K562 (cell line): ENCODE measurements around the gene TSGA10IP. TPM values are rescaled to one million over a fixed set of nuclear protein-coding genes. Genes with fewer than 3 reads are reported as not detected.

Source experiments
- C11orf30 ChIP-seq: fragments of 450-650 bp; IDR thresholded peaks from 2 replicates; pipeline ENCODE4 v1.6.1; 2016; ENCODE audit warnings: low read depth, mild to moderate bottlenecking
- CCAR2 ChIP-seq: fragments of 200-400 bp; formaldehyde crosslinking; IDR thresholded peaks from 2 replicates; pipeline ENCODE4 v1.6.1; 2017; ENCODE audit warnings: mild to moderate bottlenecking, low read depth, low read length
- CEBPB ChIP-seq: fragments of 450-650 bp; IDR thresholded peaks from 2 replicates; pipeline ENCODE4 v1.6.1; 2016; ENCODE audit warnings: missing genetic modification characterization, missing compliant biosample characterization
- CREM ChIP-seq: IDR thresholded peaks from 2 replicates; pipeline ENCODE4 v1.6.1; 2014; ENCODE audit warnings: antibody characterized with exemption, low read depth
- EWSR1 ChIP-seq: fragments of 450-650 bp; IDR thresholded peaks from 2 replicates; pipeline ENCODE4 v1.6.1; 2018; ENCODE audit warnings: borderline replicate concordance, mild to moderate bottlenecking, low read depth, moderate library complexity; ENCODE audit not compliant: partially characterized antibody
- FOXP1 ChIP-seq: sonication (generic); formaldehyde crosslinking; IDR thresholded peaks from 2 replicates; pipeline ENCODE4 v1.8.0; 2022; ENCODE audit warnings: mild to moderate bottlenecking, missing genetic modification reagents
- KLF10 ChIP-seq: fragments of 250-450 bp; sonication (Bioruptor Pico); IDR thresholded peaks from 2 replicates; pipeline ENCODE4 v1.6.1; 2021; ENCODE audit warnings: matching md5 sums
- KLF13 ChIP-seq: fragments of 450-650 bp; IDR thresholded peaks from 2 replicates; pipeline ENCODE4 v1.6.1; 2016; ENCODE audit warnings: missing genetic modification characterization, low read depth, mild to moderate bottlenecking, missing compliant biosample characterization, moderate library complexity, borderline replicate concordance
- MYBL2 ChIP-seq, 2 experiments: fragments of 450-650 bp in 1 of 2; sonication (generic) in 1 of 2; formaldehyde crosslinking in 1 of 2; IDR thresholded peaks; 2 replicates each; pipeline versions ENCODE4 v1.6.1 to v1.8.1; 2017 to 2022; ENCODE audit warnings: borderline replicate concordance in 1 of 2, inconsistent platforms in 1 of 2, low read depth in 1 of 2, mild to moderate bottlenecking in 1 of 2, missing genetic modification reagents in 1 of 2, moderate library complexity in 1 of 2
- NFATC3 ChIP-seq: fragments of 450-650 bp; IDR thresholded peaks from 2 replicates; pipeline ENCODE4 v1.6.1; 2017; ENCODE audit warnings: mild to moderate bottlenecking
- POU5F1 ChIP-seq: fragments of 150-350 bp; IDR thresholded peaks from 2 replicates; pipeline ENCODE4 v1.6.1; 2014; ENCODE audit warnings: borderline replicate concordance, low read length, low read depth, mild to moderate bottlenecking; ENCODE audit not compliant: partially characterized antibody
- PRDM10 ChIP-seq: fragments of 450-650 bp; IDR thresholded peaks from 2 replicates; pipeline ENCODE4 v1.6.1; 2018; ENCODE audit not compliant: partially characterized antibody
- RREB1 ChIP-seq: fragments of 250-450 bp; sonication (Bioruptor Pico); IDR thresholded peaks from 2 replicates; pipeline ENCODE4 v1.4.0; 2020
- SMARCE1 ChIP-seq: fragments of 450-650 bp; IDR thresholded peaks from 2 replicates; pipeline ENCODE4 v1.7.1; 2016; ENCODE audit warnings: mild to moderate bottlenecking
- ZNF395 ChIP-seq: fragments of 200-800 bp; sonication (Bioruptor generic); IDR thresholded peaks from 2 replicates; pipeline ENCODE4 v1.6.1; 2017; ENCODE audit warnings: missing genetic modification characterization, missing compliant biosample characterization
- polyA plus RNA-seq, 8 experiments: library from polyadenylated mRNA; depleted of rRNA in 4 of 8; stranded (reverse) in 5 of 8; unstranded in 3 of 8; fragments of >200 nt; fragmentation: Nextera tagmentation in 2 of 8; fragmentation: Illumina TruSeq in 1 of 8; extraction: Ambion mirVana in 2 of 8; extraction: Trizol in 1 of 8; gene quantifications; 2 replicates each; pipeline versions ENCODE4 v1.2.1 to v1.2.3, GENCODE V29; 2011 to 2014; ENCODE audit warnings: inconsistent platforms in 1 of 8, missing spikeins in 1 of 8
- total RNA-seq, 7 experiments: library from RNA; depleted of rRNA in 6 of 7; stranded (reverse); fragments of >200 nt in 6 of 7; fragmentation: Illumina TruSeq in 2 of 7; extraction: Trizol in 2 of 7; gene quantifications; 2 replicates each; pipeline versions ENCODE4 v1.2.1 to v1.2.3, GENCODE V29; 2011 to 2021; ENCODE audit warnings: low replicate concordance in 1 of 7
- TF ChIP-seq, protein P1 (sequence below), 2 experiments: fragments of 450-650 bp in 1 of 2; sonication (generic) in 1 of 2; formaldehyde crosslinking in 1 of 2; IDR thresholded peaks in 1 of 2; conservative IDR thresholded peaks in 1 of 2; 2 replicates each; pipeline versions ENCODE4 v1.6.1 to v1.8.1; 2016 to 2023; ENCODE audit warnings: mild to moderate bottlenecking in 2 of 2, moderate library complexity in 2 of 2, inconsistent platforms in 1 of 2, missing genetic modification reagents in 1 of 2

TSGA10IP gene
- total and polyA plus RNA-seq, 9 of the 15 experiments (the other 6 are each of a cell fraction or from before 2014, with no cell fraction given) = not detected

DNA sequence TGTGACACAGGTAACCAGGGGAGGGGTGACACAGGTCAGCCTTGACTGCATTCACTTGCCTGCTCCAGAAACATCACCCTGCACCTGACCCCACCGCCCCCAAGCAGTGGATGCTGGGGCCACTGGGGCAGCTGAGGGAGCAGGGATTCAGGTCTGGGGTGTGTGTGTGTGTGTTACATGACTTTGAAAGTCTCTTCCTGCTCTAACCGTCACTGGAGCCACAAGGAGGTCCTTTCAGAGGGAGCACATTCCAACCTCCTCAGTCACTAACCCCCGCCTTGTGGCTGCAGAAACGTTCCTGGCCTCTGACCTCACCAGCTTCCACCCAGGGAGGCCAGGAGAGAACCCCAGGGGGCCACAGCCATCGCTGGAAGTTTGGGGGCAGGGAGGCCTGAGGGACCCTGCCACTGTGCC lies 42.2 kb upstream of the TSGA10IP start (continued):
- TF ChIP-seq, protein P1, sequence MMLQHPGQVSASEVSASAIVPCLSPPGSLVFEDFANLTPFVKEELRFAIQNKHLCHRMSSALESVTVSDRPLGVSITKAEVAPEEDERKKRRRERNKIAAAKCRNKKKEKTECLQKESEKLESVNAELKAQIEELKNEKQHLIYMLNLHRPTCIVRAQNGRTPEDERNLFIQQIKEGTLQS (IDR thresholded peaks at IDR 0.05) = peak; percentile 77
- TF ChIP-seq, protein P1 (CRISPR knock-in tag; conservative IDR thresholded peaks at IDR 0.05) = no peak
- TF ChIP-seq RREB1 (CRISPR knock-in tag) (no peak), KLF10 (CRISPR knock-in tag) (no peak), CREM (peak; percentile 58; the same call in 1 of the 2 replicates), CCAR2 (no peak), PRDM10 (peak; percentile 40), KLF13 (no peak), SMARCE1 (peak; percentile 66; the same call in 1 of the 2 replicates), POU5F1 (no peak), EWSR1 (no peak), C11orf30 (no peak), CEBPB (tag) (no peak), FOXP1 (no peak), ZNF395 (no peak), NFATC3 (no peak), MYBL2 (IDR thresholded peaks at IDR 0.05; ENCODE audit: low read depth) (no peak), MYBL2 (CRISPR knock-in tag; IDR thresholded peaks at IDR 0.05; ENCODE audit: borderline replicate concordance) (no peak)
